Measurements from ENCODE around the gene RIC1. TPM values are rescaled to one million over a fixed set of nuclear protein-coding genes. Genes with fewer than 3 reads are reported as not detected.

Gene RIC1
- total RNA-seq, 1 donor from 2014 or later, result 20.4 TPM

Other genes with a start within 250 kb of the RIC1 start
- 4.8 TPM for gene PLGRKT, start 191.2 kb upstream of the RIC1 start, total RNA-seq (ENCODE audit: unreplicated experiment)
- gene CD274, start 178.6 kb upstream of the RIC1 start, total RNA-seq (ENCODE audit: unreplicated experiment), result 0.56 TPM
- not detected for gene PDCD1LG2, start 118.6 kb upstream of the RIC1 start, total RNA-seq (ENCODE audit: unreplicated experiment)
- 13.4 TPM for gene ERMP1, start 204.0 kb downstream of the RIC1 start, total RNA-seq (ENCODE audit: unreplicated experiment)

Measured in endothelial cell (in vitro differentiated cells).